GM23338 (cell line): Measurements from ENCODE around the gene TMEM150C.

Experiments used
- CREB1 ChIP-seq: fragments of 250-450 bp; sonication (Bioruptor Pico); IDR thresholded peaks from 2 replicates; pipeline ENCODE4 v1.5.0; 2020; ENCODE audit warnings: low read depth, mild to moderate bottlenecking, moderate library complexity
- CTCF ChIP-seq, 2 experiments: fragments of 200-600 bp in 1 of 2; sonication (generic) in 1 of 2; conservative IDR thresholded peaks; 2 replicates each; pipeline versions ENCODE4 v1.5.1 to v1.6.1; 2016 to 2017; ENCODE audit warnings: antibody characterized with exemption in 2 of 2, low read depth in 2 of 2, mild to moderate bottlenecking in 2 of 2, moderate library complexity in 1 of 2
- ETS1 ChIP-seq: IDR thresholded peaks from 2 replicates; pipeline ENCODE4 v1.6.1; 2016; ENCODE audit warnings: antibody characterized with exemption
- EZH2 ChIP-seq: fragments of 200-600 bp; sonication (generic); IDR thresholded peaks from one replicate; pipeline ENCODE4 v1.8.0; 2017; ENCODE audit warnings: antibody characterized with exemption, mild to moderate bottlenecking, low read depth; ENCODE audit not compliant: unreplicated experiment
- EZH2phosphoT487 ChIP-seq: fragments of 200-600 bp; sonication (generic); IDR thresholded peaks from one replicate; pipeline ENCODE4 v1.8.1; 2018; ENCODE audit warnings: antibody characterized with exemption; ENCODE audit not compliant: unreplicated experiment
- JUNB ChIP-seq: IDR thresholded peaks from one replicate; pipeline ENCODE4 v1.6.1; 2016; ENCODE audit warnings: antibody characterized with exemption; ENCODE audit not compliant: unreplicated experiment
- NANOG ChIP-seq: IDR thresholded peaks from 2 replicates; pipeline ENCODE4 v1.6.1; 2016; ENCODE audit warnings: antibody characterized with exemption, borderline replicate concordance
- POLR2AphosphoS5 ChIP-seq: IDR thresholded peaks from 2 replicates; pipeline ENCODE4 v1.6.1; 2016; ENCODE audit warnings: antibody characterized with exemption, low read depth
- REST ChIP-seq: IDR thresholded peaks from one replicate; pipeline ENCODE4 v1.6.1; 2018; ENCODE audit warnings: antibody characterized with exemption; ENCODE audit not compliant: unreplicated experiment
- STAT1 ChIP-seq: IDR thresholded peaks from one replicate; pipeline ENCODE4 v1.6.1; 2016; ENCODE audit warnings: antibody characterized with exemption; ENCODE audit not compliant: unreplicated experiment
- ZNF114 ChIP-seq: fragments of 250-450 bp; sonication (Bioruptor Pico); IDR thresholded peaks from 2 replicates; pipeline ENCODE4 v1.5.0; 2020; ENCODE audit warnings: mild to moderate bottlenecking, moderate library complexity
- ZNF331 ChIP-seq: fragments of 250-450 bp; sonication (Bioruptor Pico); IDR thresholded peaks from 2 replicates; pipeline ENCODE4 v1.5.0; 2020; ENCODE audit warnings: low read depth, mild to moderate bottlenecking, moderate library complexity
- TF ChIP-seq, protein P1 (sequence below): fragments of 250-450 bp; sonication (Bioruptor Pico); IDR thresholded peaks from 2 replicates; pipeline ENCODE4 v1.5.0; 2020; ENCODE audit warnings: mild to moderate bottlenecking, moderate library complexity

DNA sequence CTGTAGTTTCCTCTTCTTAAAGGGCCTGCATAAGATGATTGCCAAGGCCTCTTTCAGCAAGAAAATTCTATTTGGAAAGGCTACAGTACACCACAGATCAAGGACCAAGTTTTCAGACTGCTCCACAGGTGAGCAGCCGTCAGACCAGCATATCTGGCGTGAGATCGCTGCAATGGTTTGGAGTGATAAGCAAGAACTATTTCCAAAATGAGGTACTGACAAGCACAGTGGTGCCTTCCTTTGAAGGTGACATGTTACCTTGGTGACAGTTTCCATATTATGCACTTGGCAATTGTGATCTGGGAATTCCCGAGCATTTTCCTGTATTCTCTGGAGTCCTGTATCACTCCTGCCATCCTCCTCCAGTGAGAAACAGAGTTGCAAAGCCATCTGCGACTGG lies 7.3 kb upstream of the TMEM150C start:
- TF ChIP-seq EZH2, result no peak
- TF ChIP-seq REST, result no peak
- TF ChIP-seq POLR2AphosphoS5, result no peak
- no peak for TF ChIP-seq EZH2phosphoT487
- TF ChIP-seq JUNB, result no peak
- TF ChIP-seq CTCF (conservative IDR thresholded peaks at IDR 0.05; ENCODE audit: low read depth in 2 of 2), result no peak
- TF ChIP-seq STAT1, result no peak
- no peak for TF ChIP-seq CREB1 (CRISPR knock-in tag)
- TF ChIP-seq ETS1, result no peak
- TF ChIP-seq ZNF331 (CRISPR knock-in tag), result no peak
- no peak for TF ChIP-seq ZNF114 (CRISPR knock-in tag)
- TF ChIP-seq NANOG, result no peak
- TF ChIP-seq, protein P1, sequence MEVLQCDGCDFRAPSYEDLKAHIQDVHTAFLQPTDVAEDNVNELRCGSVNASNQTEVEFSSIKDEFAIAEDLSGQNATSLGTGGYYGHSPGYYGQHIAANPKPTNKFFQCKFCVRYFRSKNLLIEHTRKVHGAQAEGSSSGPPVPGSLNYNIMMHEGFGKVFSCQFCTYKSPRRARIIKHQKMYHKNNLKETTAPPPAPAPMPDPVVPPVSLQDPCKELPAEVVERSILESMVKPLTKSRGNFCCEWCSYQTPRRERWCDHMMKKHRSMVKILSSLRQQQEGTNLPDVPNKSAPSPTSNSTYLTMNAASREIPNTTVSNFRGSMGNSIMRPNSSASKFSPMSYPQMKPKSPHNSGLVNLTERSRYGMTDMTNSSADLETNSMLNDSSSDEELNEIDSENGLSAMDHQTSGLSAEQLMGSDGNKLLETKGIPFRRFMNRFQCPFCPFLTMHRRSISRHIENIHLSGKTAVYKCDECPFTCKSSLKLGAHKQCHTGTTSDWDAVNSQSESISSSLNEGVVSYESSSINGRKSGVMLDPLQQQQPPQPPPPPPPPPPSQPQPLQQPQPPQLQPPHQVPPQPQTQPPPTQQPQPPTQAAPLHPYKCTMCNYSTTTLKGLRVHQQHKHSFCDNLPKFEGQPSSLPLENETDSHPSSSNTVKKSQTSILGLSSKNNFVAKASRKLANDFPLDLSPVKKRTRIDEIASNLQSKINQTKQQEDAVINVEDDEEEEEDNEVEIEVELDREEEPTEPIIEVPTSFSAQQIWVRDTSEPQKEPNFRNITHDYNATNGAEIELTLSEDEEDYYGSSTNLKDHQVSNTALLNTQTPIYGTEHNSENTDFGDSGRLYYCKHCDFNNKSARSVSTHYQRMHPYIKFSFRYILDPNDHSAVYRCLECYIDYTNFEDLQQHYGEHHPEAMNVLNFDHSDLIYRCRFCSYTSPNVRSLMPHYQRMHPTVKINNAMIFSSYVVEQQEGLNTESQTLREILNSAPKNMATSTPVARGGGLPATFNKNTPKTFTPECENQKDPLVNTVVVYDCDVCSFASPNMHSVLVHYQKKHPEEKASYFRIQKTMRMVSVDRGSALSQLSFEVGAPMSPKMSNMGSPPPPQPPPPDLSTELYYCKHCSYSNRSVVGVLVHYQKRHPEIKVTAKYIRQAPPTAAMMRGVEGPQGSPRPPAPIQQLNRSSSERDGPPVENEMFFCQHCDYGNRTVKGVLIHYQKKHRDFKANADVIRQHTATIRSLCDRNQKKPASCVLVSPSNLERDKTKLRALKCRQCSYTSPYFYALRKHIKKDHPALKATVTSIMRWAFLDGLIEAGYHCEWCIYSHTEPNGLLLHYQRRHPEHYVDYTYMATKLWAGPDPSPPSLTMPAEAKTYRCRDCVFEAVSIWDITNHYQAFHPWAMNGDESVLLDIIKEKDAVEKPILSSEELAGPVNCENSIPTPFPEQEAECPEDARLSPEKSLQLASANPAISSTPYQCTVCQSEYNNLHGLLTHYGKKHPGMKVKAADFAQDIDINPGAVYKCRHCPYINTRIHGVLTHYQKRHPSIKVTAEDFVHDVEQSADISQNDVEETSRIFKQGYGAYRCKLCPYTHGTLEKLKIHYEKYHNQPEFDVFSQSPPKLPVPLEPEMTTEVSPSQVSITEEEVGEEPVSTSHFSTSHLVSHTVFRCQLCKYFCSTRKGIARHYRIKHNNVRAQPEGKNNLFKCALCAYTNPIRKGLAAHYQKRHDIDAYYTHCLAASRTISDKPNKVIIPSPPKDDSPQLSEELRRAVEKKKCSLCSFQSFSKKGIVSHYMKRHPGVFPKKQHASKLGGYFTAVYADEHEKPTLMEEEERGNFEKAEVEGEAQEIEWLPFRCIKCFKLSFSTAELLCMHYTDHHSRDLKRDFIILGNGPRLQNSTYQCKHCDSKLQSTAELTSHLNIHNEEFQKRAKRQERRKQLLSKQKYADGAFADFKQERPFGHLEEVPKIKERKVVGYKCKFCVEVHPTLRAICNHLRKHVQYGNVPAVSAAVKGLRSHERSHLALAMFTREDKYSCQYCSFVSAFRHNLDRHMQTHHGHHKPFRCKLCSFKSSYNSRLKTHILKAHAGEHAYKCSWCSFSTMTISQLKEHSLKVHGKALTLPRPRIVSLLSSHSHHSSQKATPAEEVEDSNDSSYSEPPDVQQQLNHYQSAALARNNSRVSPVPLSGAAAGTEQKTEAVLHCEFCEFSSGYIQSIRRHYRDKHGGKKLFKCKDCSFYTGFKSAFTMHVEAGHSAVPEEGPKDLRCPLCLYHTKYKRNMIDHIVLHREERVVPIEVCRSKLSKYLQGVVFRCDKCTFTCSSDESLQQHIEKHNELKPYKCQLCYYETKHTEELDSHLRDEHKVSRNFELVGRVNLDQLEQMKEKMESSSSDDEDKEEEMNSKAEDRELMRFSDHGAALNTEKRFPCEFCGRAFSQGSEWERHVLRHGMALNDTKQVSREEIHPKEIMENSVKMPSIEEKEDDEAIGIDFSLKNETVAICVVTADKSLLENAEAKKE (CRISPR knock-in tag), result no peak
